Fibroblast of the conjunctiva (primary cell): Measurements from ENCODE around the gene FOXF1.

ENCODE experiments used
- DNase-seq: peaks from one replicate; pipeline ENCODE4 v3.0.0-alpha.2; 2010; ENCODE audit warnings: low read depth

FOXF1 gene

GRCh38 chr16:86534779-86535615 lies 24.7 kb downstream of the FOXF1 start:
- no peak for DNase-seq

GRCh38 chr16:86536621-86537020 lies 26.3 kb downstream of the FOXF1 start:
- no peak for DNase-seq

DNA sequence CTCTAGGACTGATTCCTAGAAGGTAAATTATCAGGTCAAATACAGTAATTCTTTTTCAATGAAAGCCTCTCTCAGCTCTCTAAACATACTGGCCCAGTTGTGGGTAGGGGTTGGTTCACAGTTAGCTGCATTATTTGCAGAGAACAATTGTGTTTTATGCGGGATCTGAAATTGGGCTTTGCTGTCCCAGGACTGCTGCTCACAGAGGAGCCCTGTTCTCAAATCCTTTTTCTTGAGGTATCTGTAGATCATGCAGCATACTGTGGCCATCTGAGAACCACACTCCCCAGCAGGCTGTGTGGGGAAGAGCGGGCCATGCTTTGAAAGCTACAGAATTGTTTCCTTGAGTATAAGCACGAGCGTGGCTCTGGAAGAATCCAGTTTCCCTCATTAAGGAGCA lies 27.2 kb downstream of the FOXF1 start:
- no peak for DNase-seq

- no peak for DNase-seq
Observed at GRCh38 chr16:86538196-86538780, 28.0 kb downstream of the FOXF1 start.

- no peak for DNase-seq
Observed at GRCh38 chr16:86540894-86541293, 30.6 kb downstream of the FOXF1 start.

GRCh38 chr16:86541560-86541959 lies 31.2 kb downstream of the FOXF1 start:
- no peak for DNase-seq

- DNase-seq: no peak
Observed at GRCh38 chr16:86542756-86543750, 32.7 kb downstream of the FOXF1 start.

DNA sequence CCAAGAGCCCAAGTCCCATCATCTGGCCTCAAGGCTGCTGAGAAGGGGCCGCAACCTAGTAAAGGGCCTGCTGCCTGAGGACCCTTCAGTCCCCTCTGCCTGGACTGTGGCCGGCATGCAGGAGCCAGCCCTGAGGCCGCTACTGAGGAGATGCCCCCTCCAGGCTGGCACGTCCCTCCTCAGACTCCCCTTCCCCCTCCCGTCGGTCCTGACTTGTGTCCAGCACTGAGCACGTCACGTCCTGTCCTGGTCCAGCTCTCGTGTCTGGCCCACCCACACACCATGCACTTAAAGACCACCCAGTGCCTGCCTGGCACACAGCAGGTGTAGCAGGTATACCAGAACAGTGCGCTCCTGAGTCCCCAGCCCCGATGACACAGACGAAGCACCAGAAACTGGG lies 35.2 kb downstream of the FOXF1 start:
- no peak for DNase-seq

GRCh38 chr16:86545954-86546637 lies 35.8 kb downstream of the FOXF1 start:
- no peak for DNase-seq

DNA sequence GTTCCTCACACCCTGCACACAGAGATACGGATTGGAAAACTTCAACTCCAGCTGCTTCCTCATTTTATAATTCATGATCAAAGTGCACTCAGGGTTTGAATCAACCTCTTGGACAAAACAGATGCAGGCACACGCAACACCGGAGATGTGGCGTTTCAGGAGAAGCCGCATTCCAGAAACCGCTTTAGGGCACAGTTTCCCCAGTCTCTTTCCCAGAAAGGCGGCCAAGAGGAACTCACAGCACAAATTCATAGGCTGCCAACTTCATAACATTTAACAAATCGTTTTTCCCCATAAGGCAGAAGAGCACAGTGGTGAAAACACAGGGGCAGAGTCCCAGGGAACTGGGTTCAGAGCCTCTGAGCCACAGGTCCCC lies 36.3 kb downstream of the FOXF1 start:
- DNase-seq: no peak

- DNase-seq: no peak
Observed at GRCh38 chr16:86547286-86547685, 37.0 kb downstream of the FOXF1 start.

DNA sequence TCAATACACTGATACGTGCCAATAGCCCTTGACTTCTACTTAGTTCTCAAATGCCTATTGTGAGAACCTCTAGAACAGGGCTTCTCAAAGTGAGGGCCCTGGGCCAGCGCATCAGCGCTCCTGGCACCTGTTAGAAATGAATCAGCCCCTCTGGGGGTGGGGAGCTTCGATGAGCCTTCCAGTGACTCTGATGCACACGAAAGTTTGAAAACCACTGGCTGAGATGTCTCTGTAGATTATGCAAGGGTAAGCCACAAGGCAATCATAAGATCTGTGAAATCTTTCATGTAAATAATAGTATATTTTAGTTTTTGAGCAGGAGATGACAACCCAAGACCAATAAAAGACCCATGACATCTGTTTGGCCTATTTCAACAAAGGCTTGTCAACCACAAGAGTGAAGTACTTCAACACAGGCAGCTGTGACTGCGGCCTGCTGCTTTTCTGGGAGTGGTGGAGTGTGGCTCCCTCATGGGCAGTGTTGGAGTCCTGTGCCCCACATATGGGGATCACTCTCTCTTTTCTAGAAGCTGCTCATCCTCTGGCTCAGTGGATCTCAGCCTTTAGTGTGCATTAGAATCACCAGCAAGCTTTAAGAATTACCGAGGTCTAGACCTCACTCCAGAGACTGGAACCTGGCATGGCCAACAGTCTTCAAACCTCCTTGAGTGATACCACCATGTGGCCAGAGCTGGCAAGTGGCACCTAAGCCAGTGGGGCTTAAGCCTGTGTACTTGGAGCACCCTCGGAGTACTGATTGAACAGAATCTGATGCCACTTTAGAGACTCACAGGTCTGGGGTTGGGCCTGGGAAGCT lies 39.0 kb downstream of the FOXF1 start:
- no peak for DNase-seq

DNA sequence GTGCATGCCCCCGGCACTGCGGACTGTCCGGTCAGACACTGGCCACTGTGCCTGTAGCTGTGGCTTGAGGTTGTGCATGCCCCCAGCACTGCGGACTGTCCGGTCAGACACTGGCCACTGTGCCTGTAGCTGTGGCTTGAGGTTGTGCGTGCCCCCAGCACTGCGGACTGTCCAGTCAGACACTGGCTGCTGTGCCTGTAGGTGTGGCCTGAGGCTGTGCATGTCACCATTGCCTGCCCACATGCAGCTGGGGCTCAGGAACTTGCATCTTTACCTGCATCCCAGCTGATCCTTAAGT lies 39.5 kb downstream of the FOXF1 start:
- no peak for DNase-seq

DNA sequence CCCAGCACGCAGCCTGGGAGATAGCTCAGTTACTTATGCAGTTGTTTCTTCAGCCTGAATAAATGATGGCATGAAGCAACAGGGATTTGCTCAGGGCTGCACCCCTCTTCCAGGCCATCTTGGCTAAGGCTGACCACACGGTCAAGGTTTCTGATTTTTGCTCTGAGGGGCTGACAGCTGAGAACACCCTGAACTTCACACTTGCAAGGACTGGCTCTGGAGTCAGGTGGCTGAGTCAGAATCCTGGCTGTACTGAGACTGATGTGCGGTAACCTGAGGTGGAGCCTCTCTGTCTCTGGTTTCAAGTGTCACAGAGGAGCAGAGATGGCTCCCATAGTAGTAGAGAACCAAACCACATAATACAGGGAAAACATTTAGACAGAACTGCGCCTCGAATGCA lies 40.0 kb downstream of the FOXF1 start:
- no peak for DNase-seq

DNA sequence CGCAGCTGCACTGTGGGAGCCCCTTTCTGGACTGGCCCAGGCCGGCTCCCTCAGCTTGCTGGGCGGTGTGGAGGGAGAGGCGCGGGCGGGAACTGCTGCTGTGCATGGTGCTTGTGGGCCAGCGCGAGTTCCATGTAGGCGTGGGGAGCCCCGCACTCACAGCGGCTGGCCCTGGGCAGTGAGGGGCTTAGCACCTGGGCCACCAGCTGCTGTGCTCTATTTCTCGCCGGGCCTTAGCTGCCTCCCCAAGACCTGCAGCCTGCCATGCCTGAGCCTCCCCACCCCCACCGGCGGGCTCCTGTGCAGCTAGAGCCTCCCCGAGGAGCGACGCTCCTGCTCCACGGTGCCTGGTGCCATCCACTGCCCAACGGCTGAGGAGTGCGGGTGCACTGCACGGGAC lies 43.0 kb downstream of the FOXF1 start:
- no peak for DNase-seq

GRCh38 chr16:86554599-86554916 lies 44.2 kb downstream of the FOXF1 start:
- DNase-seq: no peak

DNA sequence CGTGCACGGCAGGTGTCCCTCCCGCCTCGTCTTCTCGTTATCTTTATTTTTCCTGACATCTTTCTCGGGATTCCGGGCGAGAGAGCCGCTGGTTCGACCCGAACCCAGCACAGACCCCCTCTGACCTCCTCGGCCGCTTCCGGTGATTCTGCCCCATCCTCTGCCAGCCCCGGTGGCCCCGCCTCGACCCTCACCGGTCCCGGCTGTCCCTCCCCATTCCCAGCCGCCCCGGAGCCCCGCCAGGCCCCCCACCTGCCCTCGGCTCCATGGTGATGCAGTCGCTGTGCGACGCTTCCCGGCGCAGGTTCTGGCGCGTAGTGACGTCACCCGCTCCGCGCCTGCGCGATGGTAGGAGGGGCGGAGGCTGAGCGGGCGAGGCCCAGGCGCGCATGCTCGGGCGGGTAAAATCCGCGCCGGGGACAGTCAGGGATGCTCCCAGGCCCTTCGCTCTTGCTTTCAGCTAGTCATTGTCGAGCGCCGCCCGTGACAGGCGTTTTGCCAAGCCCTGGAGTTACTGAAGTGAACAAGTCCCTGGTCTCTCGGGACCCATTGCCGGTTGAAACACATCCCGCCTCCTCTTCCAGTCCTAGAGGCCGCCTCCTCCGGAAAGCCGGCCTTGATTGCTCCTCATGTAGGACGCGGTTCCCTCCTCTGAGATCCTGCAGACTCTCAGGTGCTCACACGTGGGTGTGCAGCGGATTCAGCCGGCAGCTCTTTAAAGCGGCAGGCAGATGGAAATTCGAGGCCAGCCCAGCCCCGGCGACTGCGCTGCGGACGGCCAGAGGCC lies 44.8 kb downstream of the FOXF1 start, which contains the start of gene MTHFSD:
MTHFSD (minus strand) TSS at position 319 of the 787 bp plus-strand sequence; CDS start at position 268, 51 bp downstream.
- peak; percentile 84 for DNase-seq

DNA sequence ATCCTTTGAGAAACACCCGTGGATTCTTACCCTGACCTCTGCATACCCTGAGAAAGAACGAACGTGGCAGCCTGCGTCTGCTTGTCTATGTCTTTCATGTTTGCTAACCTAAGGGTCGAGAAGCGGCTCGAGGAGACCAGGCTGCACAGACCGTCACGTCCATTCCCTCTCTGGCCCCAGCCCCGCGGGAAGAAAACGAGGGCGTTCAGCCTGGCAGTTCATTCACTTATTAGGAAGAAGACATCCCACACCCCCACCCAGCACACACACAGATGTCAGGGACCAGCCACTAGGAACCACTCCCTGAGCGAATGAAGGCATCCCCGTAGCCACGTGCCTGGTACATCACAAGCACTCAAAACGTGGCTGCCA lies 45.4 kb downstream of the FOXF1 start:
- DNase-seq: no peak

- DNase-seq: no peak
Observed at GRCh38 chr16:86556576-86556975, 46.2 kb downstream of the FOXF1 start.

DNA sequence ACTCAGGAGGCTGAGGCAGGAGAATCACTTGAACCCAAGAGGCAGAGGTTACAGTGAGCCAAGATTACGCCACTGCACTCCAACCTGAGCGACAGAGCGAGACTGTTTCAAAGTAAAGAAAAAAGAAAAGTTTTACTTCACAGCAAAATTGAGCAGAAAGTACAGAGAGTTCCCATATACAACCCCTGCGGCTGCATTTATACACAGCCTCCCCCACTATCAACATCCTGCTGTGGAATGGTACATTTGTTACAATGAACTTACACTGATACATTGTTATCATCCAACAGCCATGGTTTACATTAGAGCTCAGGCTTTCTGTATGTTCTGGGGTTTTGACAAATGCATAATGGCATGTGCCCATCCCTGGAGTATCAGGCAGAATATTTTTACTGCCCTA lies 47.3 kb downstream of the FOXF1 start:
- DNase-seq: no peak
